Activated effector memory CD4-positive, alpha-beta T cell treated with Interleukin-2 at 50 U/mL for 16 hours (primary cell): ENCODE results near the gene FFAR2.
"Not testable (repeated sequence)": the region's sequence is repeated elsewhere in the genome, so short reads cannot be mapped to it uniquely, and the experiment has no call there.

Experiments used
- DNase-seq: peaks from one replicate; pipeline ENCODE4 v3.0.0-alpha.2; 2020

Gene FFAR2

DNA sequence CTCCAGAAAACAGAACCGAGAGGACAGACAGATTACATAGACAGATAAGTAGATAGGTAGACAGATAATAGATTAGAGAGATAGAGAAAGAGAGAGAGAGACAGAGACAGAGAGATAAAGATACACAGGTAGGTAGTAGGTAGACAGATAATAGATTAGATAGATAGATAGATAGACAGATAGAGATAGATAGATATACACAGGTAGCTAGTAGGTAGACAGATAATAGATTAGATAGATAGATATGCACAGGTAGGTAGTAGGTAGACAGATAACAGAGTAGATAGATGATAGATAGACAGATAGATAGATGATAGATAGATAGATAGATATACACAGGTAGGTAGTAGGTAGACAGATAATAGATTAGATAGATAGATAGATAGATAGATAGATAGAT, 10.1 kb downstream of the FFAR2 start:
- no peak for DNase-seq

DNA sequence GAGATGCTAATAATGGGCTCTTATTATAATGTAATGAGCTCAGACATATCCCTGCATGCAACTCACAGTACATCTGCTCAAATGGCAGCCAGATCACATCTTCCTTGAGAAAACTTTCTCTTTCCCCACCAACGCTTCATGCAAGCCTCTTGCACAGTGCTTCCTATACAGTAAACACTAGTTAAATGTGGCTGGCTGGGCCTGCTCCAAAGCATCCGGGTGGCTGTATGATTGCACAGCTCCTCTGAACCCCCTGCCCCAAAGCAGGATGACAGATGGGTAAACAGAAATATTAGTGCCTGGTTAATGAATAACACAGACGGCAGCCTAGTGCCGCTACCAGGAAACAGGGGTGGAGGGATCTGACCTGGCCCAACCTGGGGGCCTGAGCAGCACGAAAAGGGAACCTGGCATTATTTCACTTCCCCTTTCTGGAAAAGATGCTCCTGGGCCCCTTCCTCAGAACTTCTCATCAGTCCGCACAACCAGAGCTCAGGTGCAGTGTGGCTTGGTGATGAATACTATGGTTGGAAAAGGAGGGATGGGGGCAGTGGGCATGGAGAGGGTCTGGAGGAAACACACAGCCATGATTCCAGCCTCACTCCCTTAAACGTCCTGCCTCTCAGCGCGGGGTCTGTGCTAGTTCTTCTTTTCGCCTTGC, 10.8 kb downstream of the FFAR2 start:
- no peak for DNase-seq

DNA sequence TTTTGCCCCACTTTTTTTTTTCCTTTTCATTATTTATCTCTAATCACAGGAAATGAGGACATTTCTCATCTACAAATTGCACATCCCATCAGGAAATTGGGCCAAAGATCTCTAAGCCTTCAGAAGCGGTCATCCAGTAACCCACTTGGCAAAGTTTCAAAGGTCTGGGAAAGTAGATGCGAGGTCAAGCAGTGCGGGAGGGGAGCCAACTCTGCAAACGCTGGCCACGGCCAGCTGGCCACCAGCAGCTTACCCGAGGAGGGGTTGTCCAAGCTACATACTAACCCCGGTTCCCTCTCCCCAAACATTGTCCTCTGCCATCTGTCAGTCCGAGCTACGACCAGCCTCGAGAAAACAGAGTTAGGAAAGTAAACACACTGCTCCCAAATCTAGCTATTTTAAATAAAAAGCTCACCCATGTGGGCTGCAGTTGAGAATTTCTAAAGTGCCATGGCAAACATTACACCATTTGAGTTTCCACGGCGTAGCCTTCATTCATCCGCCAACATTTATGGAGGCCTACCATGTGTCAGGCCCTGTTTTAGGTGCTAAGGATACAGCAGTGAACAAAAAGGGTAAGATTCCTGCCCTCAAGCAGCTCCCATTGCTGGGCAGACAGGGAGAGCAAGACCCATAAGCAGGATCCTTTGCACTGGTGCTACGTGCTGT, 11.5 kb downstream of the FFAR2 start:
- no peak for DNase-seq

DNA sequence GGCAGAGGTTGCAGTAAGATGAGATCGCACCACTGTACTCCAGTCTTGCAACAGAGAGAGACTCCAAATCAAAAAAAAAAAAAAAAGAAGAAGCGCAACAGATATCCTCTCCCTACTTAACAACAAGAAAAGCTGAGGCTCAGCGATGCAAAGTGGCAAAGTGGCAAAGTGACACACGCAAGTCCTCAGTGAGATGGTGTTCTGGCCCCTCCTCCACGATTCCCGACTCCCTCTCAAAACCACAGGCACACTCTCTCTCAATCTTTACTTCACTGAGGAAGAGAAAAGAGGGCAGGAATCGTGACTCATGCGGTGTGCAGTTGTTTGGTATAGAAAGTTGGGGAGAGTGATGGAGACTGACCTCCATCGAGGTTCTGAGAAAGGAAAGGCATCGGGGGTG, 12.6 kb downstream of the FFAR2 start:
- DNase-seq: no peak

DNA sequence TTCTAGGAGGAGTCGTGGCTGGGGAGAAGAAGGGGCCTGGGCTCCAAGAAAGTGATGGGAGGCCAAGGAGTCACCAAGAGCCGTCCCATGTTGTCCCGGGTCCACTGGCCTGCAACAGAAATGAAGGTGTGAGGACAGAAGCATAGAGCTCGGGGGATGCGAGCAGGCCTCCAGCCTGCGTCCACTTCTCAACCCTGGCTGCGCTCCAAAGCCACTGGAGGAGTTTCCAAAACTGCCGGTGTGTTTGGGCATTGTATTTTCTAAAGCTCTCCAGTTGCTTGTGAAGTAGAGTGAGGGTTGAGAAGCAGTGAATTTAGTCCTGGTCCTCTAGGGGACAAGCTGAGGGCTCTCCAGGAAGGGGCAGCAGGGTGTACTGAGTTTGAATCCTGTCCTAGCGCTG, 13.0 kb downstream of the FFAR2 start:
- DNase-seq: no peak

DNA sequence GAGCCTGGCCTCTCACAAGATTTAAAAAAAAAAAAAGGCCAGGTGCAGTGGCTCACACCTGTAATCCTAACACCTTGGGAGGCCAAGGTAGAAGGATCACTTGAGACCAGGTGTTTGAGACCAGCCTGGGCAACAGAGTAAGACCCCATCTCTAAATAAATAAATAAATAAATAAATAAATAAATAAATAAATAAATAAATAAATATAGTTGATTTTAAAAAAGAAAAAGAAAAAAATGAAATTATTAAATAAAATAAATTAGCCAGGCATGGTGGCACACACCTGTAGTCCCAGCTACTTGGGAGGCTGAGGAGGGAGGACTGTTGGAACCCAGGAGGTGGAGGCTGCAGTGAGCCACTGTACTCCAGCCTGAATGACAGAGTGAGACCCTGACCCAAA, 13.7 kb downstream of the FFAR2 start:
- DNase-seq: not testable (repeated sequence)

DNA sequence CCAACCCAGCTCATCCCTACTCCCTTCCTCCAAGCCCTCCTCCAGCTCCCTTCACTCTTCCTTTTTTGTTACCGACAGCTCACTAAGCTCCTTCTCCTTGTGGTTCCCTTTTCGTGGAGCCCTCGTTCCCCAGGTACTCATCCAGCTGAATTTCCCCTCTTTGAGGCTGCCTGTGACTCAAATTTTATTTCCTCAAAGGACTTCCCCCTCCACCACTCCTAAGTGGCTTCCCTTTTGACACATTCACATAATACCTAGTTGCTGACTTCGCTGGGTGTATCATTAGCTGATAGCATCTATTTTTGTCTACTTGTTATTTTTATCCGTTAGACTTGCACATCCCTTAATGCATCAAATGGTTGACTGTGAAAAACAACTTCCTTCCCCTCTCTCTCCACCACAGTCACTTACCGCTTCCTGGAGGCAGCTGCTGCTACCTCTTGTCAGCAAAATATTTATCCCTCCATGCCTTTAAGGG, 14.5 kb downstream of the FFAR2 start:
- peak; percentile 39 for DNase-seq

DNA sequence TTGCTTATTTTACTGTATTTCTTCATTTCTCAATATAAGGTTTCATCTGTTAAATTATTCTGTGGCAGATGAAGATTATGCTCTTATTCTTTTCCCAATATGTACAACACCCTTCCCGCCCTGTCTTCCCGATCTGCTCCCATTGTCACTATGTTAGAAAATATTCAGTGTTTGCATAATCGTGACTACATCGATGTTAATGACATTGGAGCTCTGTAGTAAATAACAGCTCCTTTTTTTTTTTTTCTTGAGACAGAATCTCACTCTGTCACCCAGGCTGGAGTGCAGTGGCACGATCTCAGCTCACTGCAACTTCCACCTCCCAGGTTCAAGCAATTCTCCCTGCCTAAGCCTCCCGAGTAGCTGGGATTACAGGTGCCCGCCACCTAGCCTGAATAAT, 14.9 kb downstream of the FFAR2 start:
- not testable (repeated sequence) for DNase-seq

DNA sequence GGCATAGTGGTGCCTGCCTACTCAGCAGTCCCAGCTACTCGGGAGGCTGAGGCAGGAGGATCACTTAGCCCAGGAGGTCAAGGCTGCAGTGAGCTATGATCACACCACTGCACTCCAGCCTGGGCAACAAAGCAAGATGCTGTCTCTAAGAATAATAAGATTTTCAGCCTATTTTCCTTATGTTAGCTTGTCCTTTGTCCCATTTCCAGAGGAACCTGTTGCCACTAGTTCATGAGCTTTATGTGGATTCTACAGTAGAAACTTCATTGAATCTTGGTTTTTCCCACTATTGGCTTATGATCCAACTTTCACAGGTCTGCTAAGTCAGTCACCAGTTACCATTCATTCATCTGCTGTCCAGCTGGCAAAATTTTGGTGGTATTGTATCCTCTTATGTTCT, 18.2 kb downstream of the FFAR2 start:
- DNase-seq: no peak

DNA sequence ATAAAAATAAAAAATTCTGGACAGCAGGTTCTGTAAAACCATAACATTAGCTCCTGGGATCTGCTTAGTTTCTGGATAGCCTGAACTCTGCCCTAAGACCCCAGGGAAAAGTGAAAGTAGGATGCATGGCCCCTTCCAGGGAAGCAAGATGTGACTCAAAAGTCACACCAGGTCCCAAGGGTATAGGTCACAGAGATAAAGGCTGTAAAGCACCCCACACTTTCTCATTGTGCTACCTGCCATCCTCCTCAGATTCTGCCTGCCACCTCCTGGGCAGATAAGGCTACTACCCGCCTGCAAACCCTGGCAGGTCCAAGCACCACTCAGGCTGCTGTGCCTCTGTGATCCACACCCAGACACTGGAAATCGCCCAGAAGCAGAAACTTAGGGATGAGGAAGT, 20.6 kb downstream of the FFAR2 start:
- peak; percentile 52 for DNase-seq

DNA sequence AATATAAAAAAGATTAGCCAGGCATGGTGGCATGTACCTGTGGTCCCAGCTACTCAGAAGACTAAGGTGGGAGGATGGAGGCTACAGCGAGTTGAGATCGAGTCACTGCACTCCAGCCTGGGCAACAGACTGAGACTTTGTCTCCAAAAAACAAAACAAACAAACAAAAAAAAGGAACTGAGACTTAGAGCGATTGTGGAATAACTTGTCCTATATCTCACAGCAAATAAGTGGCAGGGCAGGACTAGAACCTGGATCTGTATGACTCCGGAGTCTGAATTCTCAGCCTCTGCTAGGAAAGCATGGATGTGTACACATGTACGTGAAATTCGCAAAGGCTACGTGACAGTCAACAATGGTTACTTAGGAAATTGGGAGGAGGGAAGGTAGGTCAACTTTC, 22.1 kb downstream of the FFAR2 start:
- no peak for DNase-seq

DNA sequence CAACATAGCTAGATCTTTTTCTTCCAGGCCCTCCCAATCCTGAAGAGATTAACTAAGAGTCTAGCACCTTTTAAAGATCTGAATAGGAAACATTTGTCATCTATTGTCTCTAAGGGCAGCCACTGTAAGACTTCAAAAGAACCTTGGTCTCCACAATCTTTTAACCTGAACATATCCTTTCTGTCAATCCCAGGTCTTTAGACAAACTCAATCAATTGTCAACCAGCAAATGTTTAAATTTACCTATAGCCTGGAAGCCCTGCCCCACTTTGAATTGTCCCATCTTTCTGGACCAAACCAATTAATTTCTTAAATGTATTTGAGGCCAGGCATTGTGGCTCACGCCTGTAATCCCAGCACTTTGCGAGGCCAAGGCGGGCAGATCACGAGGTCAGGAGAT, 23.0 kb downstream of the FFAR2 start:
- DNase-seq: not testable (repeated sequence)

DNA sequence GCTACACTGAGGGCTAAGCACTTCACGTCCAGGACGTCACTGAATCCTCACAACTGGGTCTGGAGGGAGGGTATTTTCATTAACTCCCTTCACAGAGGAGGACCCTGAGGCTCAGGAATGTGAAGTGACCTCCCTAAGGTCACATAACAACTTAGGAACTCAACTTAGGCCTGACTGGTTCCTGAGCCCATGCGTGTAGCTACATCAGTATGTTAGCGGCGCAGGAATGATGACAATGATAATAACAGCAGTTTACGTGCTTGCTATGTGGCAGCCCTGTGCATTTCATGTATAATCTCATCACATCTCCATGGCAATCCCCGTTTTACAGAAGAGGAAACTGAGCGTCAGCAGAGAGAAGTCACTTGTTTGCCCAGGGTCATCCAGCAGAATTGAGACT, 23.9 kb downstream of the FFAR2 start:
- DNase-seq: no peak

DNA sequence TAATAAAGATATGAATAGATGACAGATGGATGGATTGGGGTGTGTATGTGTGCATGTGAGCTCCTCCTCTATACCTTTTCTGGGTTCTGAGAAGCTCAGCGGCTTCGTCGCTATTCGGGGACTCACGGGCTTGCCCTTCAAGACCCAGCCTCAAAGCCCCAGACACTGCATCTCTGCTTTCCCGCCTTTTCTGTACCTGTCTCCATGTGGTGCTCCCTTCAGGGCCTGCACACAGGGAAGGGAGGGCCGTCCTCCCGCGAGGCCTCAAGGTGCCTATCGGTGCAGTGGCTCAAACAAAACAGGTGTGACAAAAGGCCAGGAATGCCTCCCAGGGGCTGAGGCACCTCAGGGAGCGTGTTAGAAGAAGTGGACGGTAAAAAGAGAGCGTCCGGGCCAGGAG, 26.0 kb downstream of the FFAR2 start:
- no peak for DNase-seq

DNA sequence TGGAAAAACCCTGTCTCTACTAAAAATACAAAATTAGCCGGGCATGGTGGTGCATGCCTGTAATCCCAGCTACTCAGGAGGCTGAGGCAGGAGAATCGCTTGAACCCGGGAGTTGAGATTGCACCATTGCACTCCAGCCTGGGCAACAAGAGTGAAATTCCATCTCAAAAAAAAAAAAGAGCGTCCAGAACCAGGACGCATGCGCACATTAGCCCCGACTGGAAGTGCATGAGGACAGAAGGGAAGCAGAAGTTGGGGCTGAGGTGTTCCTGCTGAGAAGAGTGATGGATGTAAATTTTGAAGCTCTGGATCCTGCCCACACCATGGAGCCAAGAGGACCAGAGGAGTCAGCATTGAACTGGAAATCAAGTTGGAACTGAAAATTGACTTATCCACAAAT, 26.5 kb downstream of the FFAR2 start:
- DNase-seq: not testable (repeated sequence)

DNA sequence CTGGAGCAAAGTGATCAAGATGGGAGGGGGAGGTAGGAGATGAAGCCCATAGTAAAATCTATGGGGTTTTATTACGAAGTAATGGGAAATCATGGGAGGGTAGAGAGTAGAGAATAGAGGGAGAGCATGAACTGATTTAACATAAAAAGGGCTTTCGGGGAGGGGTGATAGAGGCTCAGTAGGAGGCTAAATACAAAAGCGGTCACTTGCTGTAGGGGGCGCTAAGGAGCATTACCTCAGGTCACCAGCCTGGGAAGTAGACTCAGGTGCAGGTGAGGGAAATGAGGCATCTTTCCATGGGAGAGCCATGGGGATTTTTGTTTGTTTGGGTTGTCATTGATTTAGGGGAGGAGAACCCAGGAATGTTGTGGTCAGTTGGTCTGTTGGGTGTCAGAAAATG, 28.1 kb downstream of the FFAR2 start:
- no peak for DNase-seq

DNA sequence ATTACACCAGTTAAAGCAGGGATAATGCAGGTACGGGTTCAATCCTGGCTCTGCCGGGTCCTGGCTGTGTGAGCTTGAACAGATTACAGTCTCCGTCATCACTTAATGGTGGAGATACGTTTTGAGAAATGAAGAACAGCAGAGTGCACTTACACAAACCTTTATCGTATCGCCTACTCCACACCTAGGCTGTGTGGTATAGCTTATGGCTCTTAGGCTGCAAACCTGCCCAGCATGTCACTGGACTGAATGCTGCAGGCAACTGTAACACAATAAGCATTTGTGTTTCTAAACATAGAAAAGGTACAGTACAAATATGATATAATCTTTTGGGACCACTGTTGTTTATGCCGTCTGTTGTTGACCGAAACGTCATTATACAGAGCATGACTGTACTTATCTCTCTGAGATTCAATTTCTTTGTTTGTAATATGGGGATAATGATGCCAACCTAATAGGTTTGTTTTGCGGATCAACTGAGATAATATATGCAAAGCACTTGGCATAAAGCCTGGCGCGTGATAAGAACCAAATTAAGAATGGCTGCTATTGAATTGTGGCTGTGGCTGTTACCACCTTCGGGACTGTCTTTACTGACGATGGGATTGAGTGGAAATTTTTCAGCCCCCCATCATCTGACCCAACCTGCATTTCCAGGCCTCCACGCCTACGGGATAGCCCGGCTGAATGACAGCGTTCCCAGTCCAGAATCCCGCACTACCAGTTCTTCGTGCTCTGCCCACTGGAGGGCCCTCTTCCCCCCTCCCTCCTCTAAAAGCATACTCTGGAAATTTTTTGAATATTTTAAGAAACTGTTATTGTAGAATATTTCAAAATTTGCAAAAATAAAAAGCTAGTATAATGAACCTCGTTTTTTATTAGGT, 31.0 kb downstream of the FFAR2 start:
- DNase-seq: no peak

DNA sequence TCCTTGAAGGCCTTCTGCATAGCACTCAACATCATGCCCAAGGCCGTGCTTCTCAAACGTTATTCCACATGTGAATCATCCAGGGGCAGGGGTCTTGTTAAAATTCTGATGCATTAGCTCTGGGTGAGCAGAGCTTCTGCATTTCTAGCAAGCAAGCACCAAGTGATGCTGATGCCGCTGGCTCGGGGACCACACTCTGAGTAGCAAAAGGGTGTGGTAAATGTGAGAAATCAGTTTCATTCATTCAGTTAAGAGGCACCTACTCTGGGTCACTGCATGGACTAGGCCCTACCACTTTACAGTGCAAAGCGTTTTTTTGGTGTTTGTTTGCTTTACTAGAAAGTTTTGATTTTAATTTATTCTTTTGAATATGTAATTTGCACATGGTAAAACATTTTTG, 35.0 kb downstream of the FFAR2 start:
- DNase-seq: no peak

DNA sequence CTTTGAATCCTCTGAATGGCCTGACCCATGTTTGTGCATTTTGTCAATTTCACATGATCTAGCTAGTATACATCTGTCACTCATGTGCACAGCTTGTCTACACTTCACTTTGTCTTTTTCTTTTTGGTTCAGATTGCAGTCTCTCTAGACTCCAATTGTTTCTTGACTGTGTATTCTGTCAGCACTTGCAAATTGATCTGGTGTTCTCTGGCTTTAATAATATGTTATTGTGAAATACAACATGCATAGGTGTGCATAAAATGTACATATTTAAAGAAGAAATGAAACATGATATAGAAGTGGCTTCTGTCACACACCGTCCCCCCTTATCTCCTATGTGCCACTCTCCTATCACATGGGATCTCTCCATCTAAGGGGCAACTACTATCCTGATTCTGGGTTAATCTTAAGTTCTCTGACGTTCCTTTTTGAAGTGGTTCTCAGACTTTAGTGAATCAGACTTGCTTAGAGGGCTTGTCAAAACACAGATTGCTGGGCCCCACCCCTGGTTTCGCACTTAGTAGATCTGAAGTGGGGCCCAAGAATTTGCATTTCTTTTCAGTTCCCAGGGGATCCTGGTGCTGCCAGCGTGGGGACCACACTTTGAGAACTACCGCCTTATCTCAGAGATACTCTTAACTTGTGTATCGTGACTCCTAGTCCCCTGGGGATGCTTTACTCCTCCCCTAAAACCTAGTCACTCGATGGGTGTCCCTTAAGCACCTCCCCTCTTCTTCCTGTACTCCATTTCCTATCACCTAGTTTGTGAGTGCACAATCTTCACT, 36.4 kb downstream of the FFAR2 start:
- no peak for DNase-seq

DNA sequence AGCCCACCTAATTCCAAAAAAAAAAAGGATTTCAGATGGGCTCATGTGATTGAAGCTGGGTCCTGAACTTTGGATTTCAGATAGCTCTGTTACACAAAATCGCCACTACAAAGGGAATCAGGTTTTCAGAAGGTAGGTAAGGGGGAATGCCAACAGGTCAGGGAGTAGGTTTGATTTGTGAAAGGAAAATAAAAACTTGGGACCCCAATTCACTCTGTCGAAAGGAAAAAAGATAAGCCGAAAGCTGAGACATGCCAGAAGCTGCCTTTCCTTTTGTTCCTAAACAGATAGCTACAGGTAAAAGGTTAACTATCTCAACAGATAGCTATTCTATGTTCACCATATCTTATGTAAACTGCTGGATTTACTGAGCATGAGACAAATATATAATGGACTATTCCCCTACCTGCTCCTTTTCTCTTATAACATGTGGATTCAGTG, 38.2 kb downstream of the FFAR2 start:
- no peak for DNase-seq

DNA sequence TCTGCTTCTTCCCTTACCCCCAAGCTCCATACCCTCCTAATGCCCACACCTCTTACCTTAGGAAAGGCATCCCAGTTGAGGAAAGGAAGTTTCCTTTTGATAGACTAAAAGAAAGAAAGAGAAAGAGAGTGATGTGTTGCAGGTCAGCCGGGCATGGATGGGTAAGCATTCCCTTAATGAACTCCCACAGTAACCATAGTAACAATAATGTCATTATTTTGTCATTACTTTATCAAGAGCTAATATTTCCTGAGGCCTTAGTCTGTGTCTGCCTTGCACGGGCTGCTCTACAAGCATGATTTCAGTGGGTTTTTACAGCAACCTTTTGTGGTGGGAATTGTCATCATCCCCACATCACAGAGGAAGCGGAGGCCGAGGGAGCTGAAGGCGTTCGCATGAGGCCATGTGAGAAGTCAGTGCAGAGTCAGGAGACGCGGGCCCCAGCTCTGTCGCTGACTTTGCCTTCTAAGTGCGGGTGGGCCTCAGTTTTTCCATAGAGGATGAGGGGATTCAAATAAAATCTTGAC, 39.7 kb downstream of the FFAR2 start:
- no peak for DNase-seq

DNA sequence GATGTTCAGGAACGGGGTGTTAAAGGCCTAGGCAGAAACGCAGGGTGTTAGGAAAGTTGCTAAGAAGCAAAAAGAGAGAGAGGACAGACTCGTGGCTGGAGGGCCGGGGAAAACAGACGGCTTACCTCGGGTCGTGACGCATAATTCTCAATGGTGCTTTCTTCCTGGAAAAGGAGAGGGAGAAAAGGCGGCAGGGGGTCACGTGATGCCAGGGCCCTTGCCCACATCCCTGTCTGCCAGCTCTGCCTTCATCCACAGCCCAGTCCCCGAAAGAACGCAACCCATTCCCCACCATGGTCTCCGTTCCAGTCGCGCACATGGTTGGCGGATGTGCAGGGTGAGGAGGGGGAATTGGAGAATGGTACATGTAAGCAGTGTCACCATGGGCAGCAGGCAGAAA, 40.6 kb downstream of the FFAR2 start:
- no peak for DNase-seq

DNA sequence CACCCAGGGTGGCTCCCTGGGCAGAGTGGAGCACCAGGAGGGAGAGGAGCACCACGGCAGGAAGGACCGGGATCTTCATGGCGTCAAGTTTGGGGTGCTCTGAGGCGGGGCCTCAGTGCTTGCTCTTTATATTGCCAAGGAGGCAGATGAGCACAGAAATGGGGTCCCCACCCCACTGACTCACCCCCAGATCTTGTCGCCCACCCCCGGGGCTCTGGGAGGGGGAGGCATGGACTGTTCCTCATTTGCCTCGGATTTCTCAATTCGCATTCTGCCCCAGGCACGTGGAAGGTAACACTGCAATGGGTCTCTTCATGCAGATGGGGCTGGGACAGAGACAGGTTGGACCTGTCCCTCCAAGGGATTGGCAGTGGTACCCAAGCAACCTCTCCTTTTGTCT, 42.3 kb downstream of the FFAR2 start, which contains the start of gene KRTDAP:
Gene KRTDAP (minus strand): TSS at position 101 of the 400 bp plus-strand sequence. CDS start 22 bp downstream, at position 79.
- DNase-seq: no peak
